Suprapubic skin (tissue), 4 donors: ENCODE data around the gene NTSR1. TPM values are rescaled to one million over a fixed set of nuclear protein-coding genes. Genes with fewer than 3 reads are reported as not detected.

ENCODE experiments used
- DNase-seq, 2 donors: peaks; one replicate each; pipeline ENCODE4 v3.0.0-alpha.2; 2019; ENCODE audit warnings: low spot score in 2 of 2
- H3K27ac ChIP-seq: fragments of 200-600 bp; sonication (generic); one replicate; pipeline ENCODE4 v1.5.1; 2019
- H3K27me3 ChIP-seq: fragments of 200-600 bp; sonication (generic); one replicate; pipeline ENCODE4 v1.5.1; 2019
- H3K36me3 ChIP-seq: fragments of 200-600 bp; sonication (generic); one replicate; pipeline ENCODE4 v1.5.1; 2019
- H3K4me1 ChIP-seq: fragments of 200-600 bp; sonication (generic); one replicate; pipeline ENCODE4 v1.5.1; 2019
- H3K4me3 ChIP-seq: fragments of 200-600 bp; sonication (generic); one replicate; pipeline ENCODE4 v1.5.1; 2019; ENCODE audit warnings: mild to moderate bottlenecking
- H3K9me3 ChIP-seq: fragments of 200-600 bp; sonication (generic); one replicate; pipeline ENCODE4 v1.5.1; 2019
- CTCF ChIP-seq, 2 donors: fragments of 200-600 bp in 1 of 2; fragments of 450-650 bp in 1 of 2; sonication (generic) in 1 of 2; IDR thresholded peaks; one replicate each; pipeline ENCODE4 v1.5.1; 2016 to 2019; ENCODE audit warnings: antibody characterized with exemption in 2 of 2, mild to moderate bottlenecking in 1 of 2, moderate library complexity in 1 of 2
- EP300 ChIP-seq: sonication (generic); formaldehyde crosslinking; IDR thresholded peaks from one replicate; pipeline ENCODE4 v1.6.1; 2017; ENCODE audit warnings: antibody characterized with exemption
- POLR2A ChIP-seq, 2 donors: fragments of 450-650 bp; IDR thresholded peaks; one replicate each; pipeline ENCODE4 v1.6.1; 2017; ENCODE audit warnings: antibody characterized with exemption in 2 of 2, mild to moderate bottlenecking in 2 of 2, moderate library complexity in 2 of 2
- POLR2AphosphoS5 ChIP-seq, 3 donors: sonication (generic); formaldehyde crosslinking; IDR thresholded peaks; one replicate each; pipeline ENCODE4 v1.6.1; 2017; ENCODE audit warnings: antibody characterized with exemption in 3 of 3
- WGBS: methylation state at CpG from one replicate; pipeline ENCODE4 v1.1.5; 2018; 5-methylcytosine and 5-hydroxymethylcytosine counted together
- total RNA-seq, 4 donors: library from RNA; depleted of rRNA; stranded (reverse); fragments of >200 nt; gene quantifications; one replicate each; pipeline ENCODE4 v1.1.0, GENCODE V29; 2016

Gene NTSR1
- total RNA-seq, 4 donors from 2014 or later, result 0.16 to 0.55 TPM; not detected in 2

DNA sequence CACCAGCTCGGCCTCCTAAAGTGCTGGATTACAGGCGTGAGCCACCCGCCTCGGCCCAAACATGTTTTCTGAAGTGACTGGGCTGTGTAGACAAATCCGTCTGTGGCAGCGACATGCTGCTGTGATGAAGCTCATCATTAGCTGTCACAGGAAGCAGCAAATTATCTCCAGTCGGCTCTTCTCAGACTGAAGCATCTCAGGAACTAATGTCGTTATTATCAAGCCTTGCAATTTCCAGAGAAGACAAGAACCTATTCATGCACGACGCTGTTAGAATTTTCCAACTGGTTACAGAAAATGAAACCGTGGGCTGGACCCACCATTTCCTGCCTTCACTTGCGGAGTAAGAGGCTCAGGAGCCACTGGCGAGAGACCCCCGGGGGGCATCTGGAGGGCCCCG is 17.1 kb upstream of the NTSR1 start:
- DNase-seq, result no peak
- Histone ChIP-seq H3K36me3 (no peaks in the 10 kb centered on the region), H3K4me3 (no peak overlapping the region), H3K4me1 (peaks cover 10% of the 10 kb centered on the region), H3K9me3 (no peaks in the 10 kb centered on the region), H3K27ac (no peak overlapping the region), H3K27me3 (peaks cover 71% of the 10 kb centered on the region)
- TF ChIP-seq POLR2AphosphoS5 (IDR thresholded peaks at IDR 0.05), result no peak
- 63% methylated on average over 13 of the region's 15 CpGs for WGBS

DNA sequence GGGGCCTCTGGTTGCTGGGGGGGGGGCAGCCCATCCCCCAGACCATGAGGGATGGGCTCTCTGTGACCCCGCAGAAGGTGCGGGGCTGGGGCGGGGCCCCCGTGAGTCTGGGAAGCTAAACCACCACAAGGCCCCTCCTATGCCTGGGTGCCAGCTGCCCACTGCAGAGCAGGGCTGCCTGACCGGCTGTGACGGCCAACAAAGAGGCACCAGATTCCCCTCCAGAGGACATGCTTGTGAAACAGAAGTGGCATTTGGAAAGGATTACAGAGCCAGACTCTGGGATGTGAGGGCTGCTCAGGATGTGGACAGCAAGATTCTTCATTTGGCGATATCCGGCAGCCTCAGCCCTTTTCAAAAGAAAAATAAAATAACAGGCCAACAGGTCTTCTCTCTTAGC is 16.5 kb upstream of the NTSR1 start:
- no peak for DNase-seq
- no peak overlapping the region for H3K27ac ChIP-seq
- peaks cover 73% of the 10 kb centered on the region for H3K27me3 ChIP-seq
- no peaks in the 10 kb centered on the region for H3K36me3 ChIP-seq
- no peak overlapping the region for H3K4me3 ChIP-seq
- WGBS, result 67% methylated on average over 6 of the region's 8 CpGs
- no peaks in the 10 kb centered on the region for H3K9me3 ChIP-seq
- TF ChIP-seq POLR2A (IDR thresholded peaks at IDR 0.05), result no peak
- no peak for TF ChIP-seq EP300
- no peak for TF ChIP-seq CTCF (IDR thresholded peaks at IDR 0.05)
- TF ChIP-seq POLR2AphosphoS5 (IDR thresholded peaks at IDR 0.05), result no peak
- H3K4me1 ChIP-seq, result peaks cover 4% of the 10 kb centered on the region

GRCh38 chr20:62692801-62693523 is 15.7 kb upstream of the NTSR1 start:
- H3K4me3 ChIP-seq, result no peak overlapping the region
- no peaks in the 10 kb centered on the region for H3K9me3 ChIP-seq
- no peaks in the 10 kb centered on the region for H3K36me3 ChIP-seq
- DNase-seq, result no peak
- TF ChIP-seq CTCF (IDR thresholded peaks at IDR 0.05) (no peak), POLR2AphosphoS5 (IDR thresholded peaks at IDR 0.05) (no peak), EP300 (no peak), POLR2A (IDR thresholded peaks at IDR 0.05) (no peak)
- 63% methylated on average over 20 of the region's 22 CpGs for WGBS
- H3K27me3 ChIP-seq, result peaks cover 72% of the 10 kb centered on the region
- no peaks in the 10 kb centered on the region for H3K4me1 ChIP-seq
- no peak overlapping the region for H3K27ac ChIP-seq

DNA sequence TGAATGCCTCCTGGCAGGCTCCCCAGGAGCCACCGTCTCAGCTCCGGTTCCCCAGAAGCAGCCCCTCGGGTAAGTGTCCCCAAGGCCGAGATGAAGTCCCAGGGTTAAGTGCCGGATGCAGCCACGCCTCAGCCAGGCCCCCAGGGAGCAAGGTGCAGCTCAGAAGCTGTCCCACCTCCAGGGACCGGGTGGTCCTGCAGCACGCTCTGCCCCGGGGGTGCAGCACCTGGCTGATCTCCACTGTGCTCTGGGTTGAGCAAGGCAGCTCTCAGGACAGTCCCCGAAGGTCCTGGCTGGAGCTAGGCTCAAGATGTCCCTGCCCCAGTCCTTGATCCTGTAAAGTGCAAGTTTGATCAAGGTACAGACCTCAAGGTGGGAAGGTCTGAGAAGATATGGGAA is 15.1 kb upstream of the NTSR1 start:
- no peak for DNase-seq
- H3K4me1 ChIP-seq, result no peaks in the 10 kb centered on the region
- TF ChIP-seq EP300 (no peak), POLR2A (IDR thresholded peaks at IDR 0.05) (no peak), POLR2AphosphoS5 (IDR thresholded peaks at IDR 0.05) (no peak), CTCF (IDR thresholded peaks at IDR 0.05) (no peak)
- peaks cover 72% of the 10 kb centered on the region for H3K27me3 ChIP-seq
- no peaks in the 10 kb centered on the region for H3K36me3 ChIP-seq
- H3K4me3 ChIP-seq, result no peak overlapping the region
- 45% methylated on average over 3 of the region's 10 CpGs for WGBS
- no peaks in the 10 kb centered on the region for H3K9me3 ChIP-seq
- no peak overlapping the region for H3K27ac ChIP-seq

- Histone ChIP-seq H3K36me3 (no peaks in the 10 kb centered on the region), H3K4me3 (no peak overlapping the region), H3K27me3 (peaks cover 74% of the 10 kb centered on the region), H3K4me1 (no peaks in the 10 kb centered on the region), H3K27ac (no peak overlapping the region), H3K9me3 (no peaks in the 10 kb centered on the region)
- TF ChIP-seq CTCF (IDR thresholded peaks at IDR 0.05), result no peak
- TF ChIP-seq POLR2A (IDR thresholded peaks at IDR 0.05), result no peak
- TF ChIP-seq EP300, result no peak
- TF ChIP-seq POLR2AphosphoS5 (IDR thresholded peaks at IDR 0.05), result no peak
- DNase-seq, result no peak
- WGBS, result 86% methylated on average over 5 of the region's 10 CpGs
These were observed 14.5 kb upstream of the NTSR1 start for GRCh38 chr20:62694106-62694505.

DNA sequence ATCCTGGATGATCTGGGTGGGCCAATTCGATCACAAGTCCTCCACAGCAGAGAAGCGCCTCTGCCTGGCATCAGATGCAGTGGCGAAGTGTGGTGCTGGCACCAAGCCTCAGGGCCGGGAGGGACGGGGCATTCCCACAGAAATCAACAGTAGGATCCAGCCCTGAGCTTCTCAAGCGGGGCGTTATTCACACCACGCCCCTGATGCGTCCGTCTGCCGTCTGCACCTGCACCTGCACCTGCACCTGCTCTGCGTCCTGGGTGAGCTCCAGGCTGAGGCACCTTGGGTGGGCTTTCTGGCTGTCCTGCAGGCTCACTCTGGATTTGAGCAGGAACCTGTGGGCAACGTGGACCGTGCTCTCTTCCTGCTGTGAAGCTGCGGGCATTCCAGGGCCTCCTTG is 13.8 kb upstream of the NTSR1 start:
- WGBS, result 55% methylated on average over 11 of the region's 15 CpGs
- no peak for TF ChIP-seq EP300
- TF ChIP-seq POLR2A (IDR thresholded peaks at IDR 0.05), result no peak
- TF ChIP-seq POLR2AphosphoS5 (IDR thresholded peaks at IDR 0.05), result no peak
- no peak for TF ChIP-seq CTCF (IDR thresholded peaks at IDR 0.05)
- no peaks in the 10 kb centered on the region for H3K9me3 ChIP-seq
- H3K27me3 ChIP-seq, result peaks cover 74% of the 10 kb centered on the region
- no peak overlapping the region for H3K27ac ChIP-seq
- H3K4me3 ChIP-seq, result no peak overlapping the region
- H3K4me1 ChIP-seq, result no peaks in the 10 kb centered on the region
- no peak for DNase-seq
- H3K36me3 ChIP-seq, result no peaks in the 10 kb centered on the region
